ENCODE measurements around the gene RGS3.

DNA sequence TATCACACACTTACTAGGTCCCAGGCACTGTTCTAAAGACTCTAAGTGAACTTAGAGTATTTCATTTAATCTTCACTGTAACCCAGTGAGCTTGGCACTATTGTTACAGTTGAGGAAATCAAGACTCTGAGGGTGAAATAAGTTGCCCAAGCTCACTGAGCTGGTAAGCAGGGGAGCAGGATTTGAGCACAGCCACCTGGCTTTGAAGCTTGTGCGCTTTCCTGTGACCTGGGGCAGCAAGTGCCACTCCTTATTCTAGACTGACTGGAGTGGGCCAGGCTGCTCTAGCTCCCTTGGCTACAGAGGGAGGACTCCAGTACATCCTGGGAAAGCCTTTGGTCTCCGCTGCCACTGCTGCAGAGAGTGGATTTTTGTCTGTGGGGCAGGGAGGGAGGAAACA, 50.0 kb downstream of the RGS3 start:
- TF ChIP-seq POLR2AphosphoS5 (IDR thresholded peaks at IDR 0.05), result no peak
- TF ChIP-seq POLR2A (IDR thresholded peaks at IDR 0.05), result no peak
- no peak for TF ChIP-seq EP300 (IDR thresholded peaks at IDR 0.05)

All from sigmoid colon (tissue), 4 donors.